ENCODE results near the gene AXIN1. TPM values are rescaled to one million over a fixed set of nuclear protein-coding genes. Genes with fewer than 3 reads are reported as not detected.

The AXIN1 gene
- total RNA-seq, 1 donor from 2014 or later = 31.5 TPM

- no peak for TF ChIP-seq CTCF (IDR thresholded peaks at IDR 0.05)
- H3K9me3 Mint-ChIP-seq (ENCODE audit: unreplicated experiment) = no peaks in the 10 kb centered on the region
- no peak for DNase-seq (ENCODE audit: extremely low spot score, unreplicated experiment)
- H3K4me1 Mint-ChIP-seq (ENCODE audit: unreplicated experiment) = no peaks in the 10 kb centered on the region
- no peaks in the 10 kb centered on the region for H3K27me3 Mint-ChIP-seq (ENCODE audit: unreplicated experiment)
- no peak overlapping the region for H3K4me3 Mint-ChIP-seq (ENCODE audit: unreplicated experiment)
- H3K36me3 Mint-ChIP-seq (ENCODE audit: unreplicated experiment) = peaks cover 14% of the 10 kb centered on the region
- H3K27ac Mint-ChIP-seq (ENCODE audit: unreplicated experiment) = no peak overlapping the region
These were observed 50.6 kb downstream of the AXIN1 start for GRCh38 chr16:301950-302349.

- H3K4me3 Mint-ChIP-seq (ENCODE audit: unreplicated experiment) = no peak overlapping the region
- no peak for DNase-seq (ENCODE audit: extremely low spot score, unreplicated experiment)
- H3K9me3 Mint-ChIP-seq (ENCODE audit: unreplicated experiment) = no peaks in the 10 kb centered on the region
- no peak for TF ChIP-seq CTCF (IDR thresholded peaks at IDR 0.05)
- no peaks in the 10 kb centered on the region for H3K27me3 Mint-ChIP-seq (ENCODE audit: unreplicated experiment)
- H3K36me3 Mint-ChIP-seq (ENCODE audit: unreplicated experiment) = peaks cover 10% of the 10 kb centered on the region
- no peaks in the 10 kb centered on the region for H3K4me1 Mint-ChIP-seq (ENCODE audit: unreplicated experiment)
- H3K27ac Mint-ChIP-seq (ENCODE audit: unreplicated experiment) = no peak overlapping the region
These were observed 51.3 kb downstream of the AXIN1 start for GRCh38 chr16:301235-301634.

- Mint-ChIP-seq H3K36me3 (ENCODE audit: unreplicated experiment) (peaks cover 4% of the 10 kb centered on the region), H3K27me3 (ENCODE audit: unreplicated experiment) (no peaks in the 10 kb centered on the region), H3K27ac (ENCODE audit: unreplicated experiment) (no peak overlapping the region), H3K9me3 (ENCODE audit: unreplicated experiment) (no peaks in the 10 kb centered on the region), H3K4me3 (ENCODE audit: unreplicated experiment) (no peak overlapping the region), H3K4me1 (ENCODE audit: unreplicated experiment) (no peaks in the 10 kb centered on the region)
- DNase-seq (ENCODE audit: extremely low spot score, unreplicated experiment) = no peak
- no peak for TF ChIP-seq CTCF (IDR thresholded peaks at IDR 0.05)
These were observed 54.7 kb downstream of the AXIN1 start for GRCh38 chr16:297832-298231.

- Mint-ChIP-seq H3K4me3 (ENCODE audit: unreplicated experiment) (no peak overlapping the region), H3K4me1 (ENCODE audit: unreplicated experiment) (no peaks in the 10 kb centered on the region), H3K27me3 (ENCODE audit: unreplicated experiment) (no peaks in the 10 kb centered on the region), H3K27ac (ENCODE audit: unreplicated experiment) (no peak overlapping the region), H3K9me3 (ENCODE audit: unreplicated experiment) (no peaks in the 10 kb centered on the region), H3K36me3 (ENCODE audit: unreplicated experiment) (peaks cover 8% of the 10 kb centered on the region)
- DNase-seq (ENCODE audit: extremely low spot score, unreplicated experiment) = no peak
- TF ChIP-seq CTCF (IDR thresholded peaks at IDR 0.05) = no peak
These were observed 55.6 kb downstream of the AXIN1 start for GRCh38 chr16:296806-297510.

GRCh38 chr16:296276-296675 is 56.2 kb downstream of the AXIN1 start:
- H3K9me3 Mint-ChIP-seq (ENCODE audit: unreplicated experiment) = no peaks in the 10 kb centered on the region
- H3K27me3 Mint-ChIP-seq (ENCODE audit: unreplicated experiment) = no peaks in the 10 kb centered on the region
- no peak for DNase-seq (ENCODE audit: extremely low spot score, unreplicated experiment)
- peaks cover 10% of the 10 kb centered on the region for H3K36me3 Mint-ChIP-seq (ENCODE audit: unreplicated experiment)
- H3K4me1 Mint-ChIP-seq (ENCODE audit: unreplicated experiment) = no peaks in the 10 kb centered on the region
- TF ChIP-seq CTCF (IDR thresholded peaks at IDR 0.05) = no peak
- no peak overlapping the region for H3K4me3 Mint-ChIP-seq (ENCODE audit: unreplicated experiment)
- no peak overlapping the region for H3K27ac Mint-ChIP-seq (ENCODE audit: unreplicated experiment)
